Right lobe of liver (tissue), 4 donors: ENCODE data around the gene BAG5.

Source experiments
- POLR2A ChIP-seq: fragments of 450-650 bp; IDR thresholded peaks from one replicate; pipeline ENCODE4 v1.6.1; 2017; ENCODE audit warnings: antibody characterized with exemption, mild to moderate bottlenecking
- TF ChIP-seq, protein P1 (sequence below), 4 donors: fragments of 200-600 bp in 3 of 4; fragments of 450-650 bp in 1 of 4; IDR thresholded peaks; one replicate each; pipeline versions ENCODE4 v1.5.1 to v1.8.0; 2016 to 2022; ENCODE audit warnings: antibody characterized with exemption in 4 of 4, mild to moderate bottlenecking in 2 of 4
- donor health status: DM: no; HTN: no; CAD: no.
- donor health status: DM: no; HTN: no; CAD: no.
- donor health status: DM: no; HTN: yes; CAD: no.

DNA sequence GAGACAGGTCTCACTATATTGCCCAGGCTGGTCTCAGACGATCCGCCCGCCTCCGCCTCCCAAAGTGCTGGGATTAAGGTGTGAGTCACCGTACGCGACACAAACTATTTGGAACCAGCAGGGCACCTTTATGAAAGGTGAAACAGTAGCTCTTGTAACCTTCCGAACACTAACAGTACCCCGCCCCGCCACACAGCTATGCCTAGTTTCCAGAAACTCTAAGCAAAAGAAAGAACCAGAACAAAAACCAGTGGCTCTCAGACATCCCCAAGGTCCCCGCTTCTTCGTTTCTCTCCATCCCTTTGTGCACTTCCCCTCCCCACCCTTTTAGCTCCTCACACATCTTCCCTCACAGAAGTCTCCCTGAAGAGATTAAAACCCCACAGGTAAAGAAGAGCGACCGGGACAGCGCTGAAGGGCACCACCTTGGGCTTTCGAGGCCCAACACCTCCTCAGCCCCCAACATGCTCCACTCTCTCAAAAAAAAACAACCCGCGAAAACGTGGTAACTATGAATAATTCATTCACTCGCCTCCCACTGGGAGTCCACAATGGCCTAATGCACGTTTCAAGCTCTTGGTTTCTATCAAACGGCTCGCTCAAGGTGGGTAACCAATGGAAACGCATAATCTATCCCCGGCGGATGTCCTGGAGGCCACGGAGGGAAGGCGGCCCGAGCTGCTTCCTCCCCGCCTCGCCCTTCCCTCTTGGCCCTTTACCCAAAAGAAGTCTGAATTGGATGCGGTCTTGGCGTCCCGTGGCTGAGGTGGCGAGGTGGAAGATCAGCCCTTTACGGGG lies 877 bp downstream of the BAG5 start:
- TF ChIP-seq POLR2A: no peak
- TF ChIP-seq, protein P1, sequence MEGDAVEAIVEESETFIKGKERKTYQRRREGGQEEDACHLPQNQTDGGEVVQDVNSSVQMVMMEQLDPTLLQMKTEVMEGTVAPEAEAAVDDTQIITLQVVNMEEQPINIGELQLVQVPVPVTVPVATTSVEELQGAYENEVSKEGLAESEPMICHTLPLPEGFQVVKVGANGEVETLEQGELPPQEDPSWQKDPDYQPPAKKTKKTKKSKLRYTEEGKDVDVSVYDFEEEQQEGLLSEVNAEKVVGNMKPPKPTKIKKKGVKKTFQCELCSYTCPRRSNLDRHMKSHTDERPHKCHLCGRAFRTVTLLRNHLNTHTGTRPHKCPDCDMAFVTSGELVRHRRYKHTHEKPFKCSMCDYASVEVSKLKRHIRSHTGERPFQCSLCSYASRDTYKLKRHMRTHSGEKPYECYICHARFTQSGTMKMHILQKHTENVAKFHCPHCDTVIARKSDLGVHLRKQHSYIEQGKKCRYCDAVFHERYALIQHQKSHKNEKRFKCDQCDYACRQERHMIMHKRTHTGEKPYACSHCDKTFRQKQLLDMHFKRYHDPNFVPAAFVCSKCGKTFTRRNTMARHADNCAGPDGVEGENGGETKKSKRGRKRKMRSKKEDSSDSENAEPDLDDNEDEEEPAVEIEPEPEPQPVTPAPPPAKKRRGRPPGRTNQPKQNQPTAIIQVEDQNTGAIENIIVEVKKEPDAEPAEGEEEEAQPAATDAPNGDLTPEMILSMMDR (IDR thresholded peaks at IDR 0.05): no peak
